Gastrocnemius medialis (tissue), 4 donors: ENCODE data around the gene NUBP2. TPM values are rescaled to one million over a fixed set of nuclear protein-coding genes. Genes with fewer than 3 reads are reported as not detected.

Source experiments
- ATAC-seq, 2 donors: fragments of 150-250 bp; one replicate each; pipeline ENCODE4 v1.9.1; 2016
- DNase-seq, 2 donors: peaks; one replicate each; pipeline ENCODE4 v3.0.0-alpha.2; 2019
- H3K27ac ChIP-seq, 4 donors: fragments of 200-600 bp; sonication (generic); 1 replicate in 1 of 4; 2 replicates in 3 of 4; pipeline ENCODE4 v1.5.1; 2016 to 2018; ENCODE audit warnings: mild to moderate bottlenecking in 2 of 4, moderate library complexity in 1 of 4
- H3K27me3 ChIP-seq, 3 donors: fragments of 200-600 bp; sonication (generic) in 2 of 3; 1 replicate in 1 of 3; 2 replicates in 2 of 3; pipeline versions ENCODE4 v1.5.1 to v1.6.0; 2016 to 2019; ENCODE audit warnings: mild to moderate bottlenecking in 1 of 3, moderate library complexity in 1 of 3
- H3K36me3 ChIP-seq, 2 donors: fragments of 200-600 bp; sonication (generic) in 1 of 2; one replicate each; pipeline ENCODE4 v1.5.1; 2017 to 2018
- H3K4me1 ChIP-seq, 2 donors: fragments of 200-600 bp; sonication (generic) in 1 of 2; one replicate each; pipeline ENCODE4 v1.5.1; 2016 to 2017; ENCODE audit warnings: mild to moderate bottlenecking in 2 of 2
- H3K4me3 ChIP-seq, 4 donors: fragments of 200-600 bp; sonication (generic) in 3 of 4; 1 replicate in 1 of 4; 2 replicates in 3 of 4; pipeline ENCODE4 v1.5.1; 2016 to 2019; ENCODE audit warnings: mild to moderate bottlenecking in 2 of 4
- H3K9me3 ChIP-seq, 3 donors: fragments of 200-600 bp; sonication (generic) in 2 of 3; 1 replicate in 1 of 3; 2 replicates in 2 of 3; pipeline ENCODE4 v1.5.1; 2016 to 2019
- CTCF ChIP-seq, 5 experiments: fragments of 450-650 bp in 3 of 5; fragments of 200-600 bp in 2 of 5; sonication (generic) in 2 of 5; IDR thresholded peaks in 4 of 5; conservative IDR thresholded peaks in 1 of 5; 1 replicate in 4 of 5; 2 replicates in 1 of 5; pipeline ENCODE4 v1.5.1; 2016 to 2019; ENCODE audit warnings: antibody characterized with exemption in 5 of 5, mild to moderate bottlenecking in 3 of 5, moderate library complexity in 3 of 5
- POLR2A ChIP-seq, 2 donors: fragments of 450-650 bp; IDR thresholded peaks; one replicate each; pipeline ENCODE4 v1.6.1; 2017; ENCODE audit warnings: antibody characterized with exemption in 2 of 2, mild to moderate bottlenecking in 2 of 2, moderate library complexity in 2 of 2
- in situ Hi-C, 4 donors: fragments of 200-750 bp; cut with MboI; loops; one replicate each; pipeline versions ENCODE4 v1.15.0 to v1.8.0; 2017; ENCODE audit warnings: low sequenced_read_pairs in 4 of 4
- intact Hi-C: fragments of 100-400 bp; cut with DNase I; formaldehyde crosslinking; loops from one replicate; pipeline ENCODE4 v1.15.1; 2023; ENCODE audit warnings: low total_unique reads
- total RNA-seq, 4 donors: library from RNA; depleted of rRNA; stranded (reverse); fragments of >200 nt; gene quantifications; one replicate each; pipeline versions ENCODE4 v1.1.0 to v1.2.3, GENCODE V29; 2016

NUBP2 gene
- total RNA-seq, 4 donors from 2014 or later, result 77.3 to 163 (median 80.7) TPM

GRCh38 chr16:1740781-1741490 lies 41.8 kb upstream of the NUBP2 start:
- Histone ChIP-seq H3K4me1 (no peaks in the 10 kb centered on the region), H3K27me3 (no peaks in the 10 kb centered on the region), H3K36me3 (peaks cover 0 to 25% of the 10 kb centered on the region in 2 donors), H3K27ac (no peak overlapping the region), H3K9me3 (no peaks in the 10 kb centered on the region), H3K4me3 (no peak overlapping the region)
- no peak for TF ChIP-seq POLR2A (IDR thresholded peaks at IDR 0.05)
- TF ChIP-seq CTCF (IDR thresholded peaks at IDR 0.05 in 4 of 5, conservative IDR thresholded peaks at IDR 0.05 in 1 of 5), result no peak
- no peak for ATAC-seq
- no peak for DNase-seq
- intact Hi-C loops (no loop called here), in situ Hi-C loops (no loop called here)

- TF ChIP-seq CTCF (IDR thresholded peaks at IDR 0.05 in 4 of 5, conservative IDR thresholded peaks at IDR 0.05 in 1 of 5) (no peak), POLR2A (IDR thresholded peaks at IDR 0.05) (no peak)
- Histone ChIP-seq H3K27me3 (no peaks in the 10 kb centered on the region), H3K9me3 (no peaks in the 10 kb centered on the region), H3K36me3 (peaks cover 0 to 26% of the 10 kb centered on the region in 2 donors), H3K27ac (no peak overlapping the region), H3K4me1 (no peaks in the 10 kb centered on the region), H3K4me3 (no peak overlapping the region)
- in situ Hi-C loops, result no loop called here
- DNase-seq, result no peak
- intact Hi-C loops, result no loop called here
- ATAC-seq, result no peak
These were observed 41.1 kb upstream of the NUBP2 start for GRCh38 chr16:1741553-1742165.

- Histone ChIP-seq H3K27ac (no peak overlapping the region), H3K4me3 (no peak overlapping the region), H3K36me3 (peaks cover 0 to 46% of the 10 kb centered on the region in 2 donors), H3K9me3 (no peaks in the 10 kb centered on the region), H3K27me3 (no peaks in the 10 kb centered on the region), H3K4me1 (no peaks in the 10 kb centered on the region)
- TF ChIP-seq CTCF (IDR thresholded peaks at IDR 0.05 in 4 of 5, conservative IDR thresholded peaks at IDR 0.05 in 1 of 5), result no peak
- TF ChIP-seq POLR2A (IDR thresholded peaks at IDR 0.05), result no peak
- in situ Hi-C loops, result no loop called here
- ATAC-seq (no peak), DNase-seq (no peak)
- intact Hi-C loops, result no loop called here
These were observed 39.1 kb upstream of the NUBP2 start for GRCh38 chr16:1743376-1744337.

GRCh38 chr16:1744338-1744840 lies 38.4 kb upstream of the NUBP2 start:
- intact Hi-C loops, result no loop called here
- no peak for DNase-seq

More at GRCh38 chr16:1744338-1744840, 38.4 kb upstream of the NUBP2 start:
- Histone ChIP-seq H3K27me3 (no peaks in the 10 kb centered on the region), H3K36me3 (peaks cover 0 to 53% of the 10 kb centered on the region in 2 donors), H3K4me3 (no peak overlapping the region), H3K27ac (no peak overlapping the region), H3K4me1 (no peaks in the 10 kb centered on the region), H3K9me3 (no peaks in the 10 kb centered on the region)
- no peak for TF ChIP-seq CTCF (IDR thresholded peaks at IDR 0.05 in 4 of 5, conservative IDR thresholded peaks at IDR 0.05 in 1 of 5)
- no peak for TF ChIP-seq POLR2A (IDR thresholded peaks at IDR 0.05)
- in situ Hi-C loops, result no loop called here
- ATAC-seq, result no peak
